Measurements from ENCODE around the gene KIZ.

Gene KIZ

DNA sequence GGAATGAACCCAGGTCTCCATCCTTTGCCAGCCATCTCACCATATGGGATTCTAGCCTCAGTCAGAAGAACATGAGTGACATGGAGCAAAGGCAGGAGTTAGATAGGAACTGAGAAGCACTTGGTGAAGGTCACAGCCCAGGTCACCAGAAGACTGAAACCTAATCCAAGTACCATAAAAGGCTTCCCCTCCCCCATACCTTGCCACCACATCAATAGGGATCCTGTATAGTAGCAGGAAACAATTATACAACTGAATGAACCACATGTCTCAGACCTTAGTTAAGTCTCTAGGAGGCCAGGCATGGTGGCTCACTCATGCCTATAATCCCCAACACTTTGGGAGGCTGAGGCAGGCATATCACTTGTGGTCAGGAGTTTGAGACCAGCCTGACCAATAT lies 49.6 kb downstream of the KIZ start:
- Histone ChIP-seq H3K36me3 (no peaks in the 10 kb centered on the region), H3K27me3 (ENCODE audit: insufficient read depth, low read depth, severe bottlenecking) (no peaks in the 10 kb centered on the region), H3K9me3 (ENCODE audit: severe bottlenecking) (no peaks in the 10 kb centered on the region), H3K4me3 (ENCODE audit: low read depth, low read length) (no peak overlapping the region), H3K27ac (no peak overlapping the region)
- TF ChIP-seq CTCF (IDR thresholded peaks at IDR 0.05; ENCODE audit: low read depth, low read length), result no peak
- no peak for DNase-seq

GRCh38 chr20:21177767-21178166 lies 51.9 kb downstream of the KIZ start:
- no peaks in the 10 kb centered on the region for H3K9me3 ChIP-seq (ENCODE audit: severe bottlenecking)
- no peak overlapping the region for H3K4me3 ChIP-seq (ENCODE audit: low read depth, low read length)
- no peaks in the 10 kb centered on the region for H3K36me3 ChIP-seq
- H3K27me3 ChIP-seq (ENCODE audit: insufficient read depth, low read depth, severe bottlenecking), result no peaks in the 10 kb centered on the region
- H3K27ac ChIP-seq, result no peak overlapping the region
- DNase-seq, result no peak
- no peak for TF ChIP-seq CTCF (IDR thresholded peaks at IDR 0.05; ENCODE audit: low read depth, low read length)

DNA sequence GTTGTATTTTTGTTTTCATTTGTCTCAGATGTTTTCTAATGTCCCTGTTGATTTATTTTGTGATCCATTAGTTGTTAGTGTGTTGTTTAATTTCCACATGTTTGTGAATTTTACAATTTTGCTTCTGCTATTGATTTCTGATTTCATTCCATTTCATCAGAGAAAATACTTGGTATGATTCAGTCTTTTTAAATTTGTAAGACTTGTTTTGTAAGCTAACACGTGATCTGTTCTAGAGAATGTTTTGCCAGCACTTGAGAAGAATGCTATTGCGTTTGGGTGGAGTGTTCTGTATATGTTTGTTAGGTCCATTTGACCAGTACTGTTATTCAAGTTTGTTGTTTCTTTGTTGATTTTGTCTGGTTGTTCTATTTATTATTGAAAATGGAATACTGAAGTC lies 53.9 kb downstream of the KIZ start:
- Histone ChIP-seq H3K4me3 (ENCODE audit: low read depth, low read length) (no peak overlapping the region), H3K27ac (no peak overlapping the region), H3K27me3 (ENCODE audit: insufficient read depth, low read depth, severe bottlenecking) (no peaks in the 10 kb centered on the region), H3K9me3 (ENCODE audit: severe bottlenecking) (no peaks in the 10 kb centered on the region), H3K36me3 (no peaks in the 10 kb centered on the region)
- no peak for TF ChIP-seq CTCF (IDR thresholded peaks at IDR 0.05; ENCODE audit: low read depth, low read length)
- DNase-seq, result no peak

DNA sequence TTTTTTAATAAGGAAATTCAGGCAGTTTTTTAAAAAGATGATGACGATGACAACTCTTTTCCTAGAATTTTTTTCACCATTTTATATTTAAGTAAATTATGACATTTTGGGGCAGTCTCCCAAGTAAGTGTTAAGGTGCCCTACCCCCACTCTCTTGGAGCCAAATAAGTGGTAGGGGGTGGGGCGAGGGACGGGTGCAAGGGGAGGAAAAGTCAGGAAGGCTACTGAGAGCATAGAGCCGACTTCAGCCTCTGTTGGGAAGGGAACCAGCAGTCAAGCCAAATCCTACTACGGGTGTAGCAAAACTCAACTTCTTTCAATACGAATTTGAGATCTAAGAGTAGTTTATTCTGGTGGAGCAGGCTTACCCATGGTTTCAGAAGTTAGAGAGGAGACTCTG lies 54.4 kb downstream of the KIZ start:
- no peak for DNase-seq
- no peaks in the 10 kb centered on the region for H3K9me3 ChIP-seq (ENCODE audit: severe bottlenecking)
- no peak overlapping the region for H3K27ac ChIP-seq
- no peak for TF ChIP-seq CTCF (IDR thresholded peaks at IDR 0.05; ENCODE audit: low read depth, low read length)
- H3K27me3 ChIP-seq (ENCODE audit: insufficient read depth, low read depth, severe bottlenecking), result no peaks in the 10 kb centered on the region
- H3K36me3 ChIP-seq, result no peaks in the 10 kb centered on the region
- no peak overlapping the region for H3K4me3 ChIP-seq (ENCODE audit: low read depth, low read length)

DNA sequence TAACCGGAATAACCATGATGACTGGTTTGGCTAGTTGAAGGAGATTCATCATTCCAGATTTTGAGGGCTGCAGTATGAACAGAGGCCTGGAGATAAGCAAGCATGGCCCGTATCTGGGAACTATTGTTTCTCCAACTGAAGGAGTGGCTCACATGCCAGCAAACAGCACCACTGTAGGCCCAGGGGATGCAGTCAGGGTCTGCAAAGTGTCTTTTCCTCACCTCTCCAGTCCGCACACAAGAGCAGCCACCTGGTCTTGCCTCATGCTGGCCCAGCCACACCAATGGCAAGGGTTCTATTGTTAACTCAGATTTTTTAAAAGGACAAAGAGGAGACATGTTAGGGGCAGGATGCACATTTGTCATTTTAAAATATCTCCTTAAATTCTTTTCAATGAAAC lies 55.1 kb downstream of the KIZ start:
- DNase-seq, result no peak
- no peak for TF ChIP-seq CTCF (IDR thresholded peaks at IDR 0.05; ENCODE audit: low read depth, low read length)

GRCh38 chr20:21182832-21183563 lies 57.1 kb downstream of the KIZ start:
- no peaks in the 10 kb centered on the region for H3K27me3 ChIP-seq (ENCODE audit: insufficient read depth, low read depth, severe bottlenecking)
- TF ChIP-seq CTCF (IDR thresholded peaks at IDR 0.05; ENCODE audit: low read depth, low read length), result no peak
- H3K9me3 ChIP-seq (ENCODE audit: severe bottlenecking), result no peaks in the 10 kb centered on the region
- no peak overlapping the region for H3K27ac ChIP-seq
- no peak overlapping the region for H3K4me3 ChIP-seq (ENCODE audit: low read depth, low read length)
- no peak for DNase-seq
- no peaks in the 10 kb centered on the region for H3K36me3 ChIP-seq

More for the DNA sequence above, 55.1 kb downstream of the KIZ start:
- Histone ChIP-seq H3K27me3 (ENCODE audit: insufficient read depth, low read depth, severe bottlenecking) (no peaks in the 10 kb centered on the region), H3K4me3 (ENCODE audit: low read depth, low read length) (no peak overlapping the region), H3K36me3 (no peaks in the 10 kb centered on the region), H3K27ac (no peak overlapping the region), H3K9me3 (ENCODE audit: severe bottlenecking) (no peaks in the 10 kb centered on the region)
